GM12878 (cell line): ENCODE measurements around the gene RSPO3. TPM values are rescaled to one million over a fixed set of nuclear protein-coding genes. Genes with fewer than 3 reads are reported as not detected.

ENCODE experiments used
- ATAC-seq: fragments of 200-7000 bp; cut with Tn5 transposase; 3 replicates; pipeline ENCODE4 v1.9.1; 2020; ENCODE audit warnings: mild to moderate bottlenecking, moderate library complexity
- BruUV-seq: library from RNA; stranded (reverse); fragments of 400-500 nt; replicated peaks from 2 replicates; lab custom pipeline; 2021; lab: Mats Ljungman, UMichigan
- CTCF ChIA-PET: fragments of 300-600 bp; sonication (Branson Sonifier 250); formaldehyde crosslinking; extraction: SDS; loops from one replicate; lab custom pipeline; 2021; ENCODE audit warnings: inconsistent platforms; lab: Yijun Ruan, JAX
- POLR2A ChIA-PET: fragments of 350-600 bp; formaldehyde crosslinking; extraction: SDS; loops from one replicate; lab custom pipeline; 2021; ENCODE audit warnings: inconsistent platforms; lab: Charles Lee
- RAD21 ChIA-PET: fragments of 300-600 bp; sonication (Branson Sonifier 250); formaldehyde crosslinking; loops from one replicate; lab custom pipeline; 2023; ENCODE audit warnings: antibody characterized with exemption; ENCODE audit not compliant: unreplicated experiment; lab: Charles Lee
- SMC1A ChIA-PET: fragments of 300-600 bp; sonication (Branson Sonifier 250); formaldehyde crosslinking; loops from one replicate; lab custom pipeline; 2023; ENCODE audit not compliant: unreplicated experiment, uncharacterized antibody; lab: Charles Lee
- DNase-seq: peaks from one replicate; pipeline ENCODE4 v3.0.0-alpha.2; 2011; ENCODE audit warnings: low read depth, low spot score
- FAIRE-seq: peaks from 3 replicates; lab custom pipeline; 2011; peaks lifted over from hg19 to GRCh38; lab: Jason Lieb, UNC
- H2AFZ ChIP-seq: 2 replicates; pipeline ENCODE4 v1.6.0; 2011; ENCODE audit warnings: low read depth, low read length, control low read depth; ENCODE audit not compliant: control insufficient read depth
- H3K27ac ChIP-seq: 2 replicates; pipeline ENCODE4 v1.5.1; 2011; ENCODE audit warnings: control low read depth; ENCODE audit not compliant: control insufficient read depth, insufficient read depth
- H3K27me3 ChIP-seq, 2 experiments: replicated peaks in 1 of 2; 2 replicates each; pipeline versions ENCODE4 v1.6.0 to v1.6.1; 2011; ENCODE audit warnings: low read length in 1 of 2; ENCODE audit not compliant: control insufficient read depth in 2 of 2, insufficient read depth in 2 of 2
- H3K36me3 ChIP-seq, 2 experiments: 2 replicates each; pipeline ENCODE4 v1.5.1; 2011; ENCODE audit warnings: low read length in 1 of 2; ENCODE audit not compliant: control insufficient read depth in 2 of 2, insufficient read depth in 2 of 2
- H3K4me1 ChIP-seq: 2 replicates; pipeline ENCODE4 v1.6.1; 2011; ENCODE audit warnings: mild to moderate bottlenecking, low read length, moderate library complexity, mixed read lengths; ENCODE audit not compliant: control insufficient read depth, insufficient read depth
- H3K4me2 ChIP-seq: 2 replicates; pipeline ENCODE4 v1.6.0; 2011; ENCODE audit warnings: control low read depth; ENCODE audit not compliant: control insufficient read depth, insufficient read depth
- H3K4me3 ChIP-seq: fragments of 200-600 bp; sonication (generic); 2 replicates; pipeline ENCODE4 v1.5.1; 2016
- H3K79me2 ChIP-seq: 2 replicates; pipeline ENCODE4 v1.6.0; 2011; ENCODE audit warnings: low read length; ENCODE audit not compliant: control insufficient read depth, insufficient read depth
- H3K9ac ChIP-seq: 2 replicates; pipeline ENCODE4 v1.8.0; 2011; ENCODE audit warnings: low read length, control low read depth, mixed read lengths; ENCODE audit not compliant: control insufficient read depth, insufficient read depth
- H3K9me3 ChIP-seq: replicated peaks from 3 replicates; pipeline ENCODE4 v1.5.1; 2011; ENCODE audit warnings: mild to moderate bottlenecking, low read length; ENCODE audit not compliant: control insufficient read depth, insufficient read depth
- H4K20me1 ChIP-seq: 2 replicates; pipeline ENCODE4 v1.6.0; 2011; ENCODE audit not compliant: control insufficient read depth, insufficient read depth
- ATF2 ChIP-seq: IDR thresholded peaks from 2 replicates; pipeline ENCODE4 v1.6.1; 2012; ENCODE audit warnings: low read length, inconsistent platforms
- FOXK2 ChIP-seq: fragments of 450-650 bp; IDR thresholded peaks from 2 replicates; pipeline ENCODE4 v1.6.1; 2017; ENCODE audit warnings: mild to moderate bottlenecking, moderate library complexity
- YBX1 ChIP-seq: fragments of 450-650 bp; IDR thresholded peaks from 2 replicates; pipeline ENCODE4 v1.6.1; 2016; ENCODE audit warnings: antibody characterized with exemption
- ZBED1 ChIP-seq: IDR thresholded peaks from 2 replicates; pipeline ENCODE4 v1.6.1; 2016; ENCODE audit warnings: borderline replicate concordance
- ZBTB11 ChIP-seq: fragments of 450-650 bp; formaldehyde crosslinking; IDR thresholded peaks from 2 replicates; pipeline ENCODE4 v1.5.0; 2022; ENCODE audit warnings: mild to moderate bottlenecking, missing genetic modification characterization
- WGBS: methylation state at CpG from one replicate; pipeline ENCODE4 v1.1.6; 2016; ENCODE audit warnings: low lambda C conversion rate; ENCODE audit not compliant: insufficient replicate concordance, insufficient coverage; ENCODE audit errors: missing lambda C conversion rate; 5-methylcytosine and 5-hydroxymethylcytosine counted together
- in situ Hi-C: fragments of 300-500 bp; cut with MboI; formaldehyde crosslinking; loops from 9 replicates; pipeline ENCODE4 v1.14.3; 2018; ENCODE audit warnings: mixed read lengths
- intact Hi-C: fragments of 100-400 bp; cut with micrococcal nuclease; formaldehyde crosslinking; loops from one replicate; pipeline ENCODE4 v1.14.2; 2022; ENCODE audit not compliant: unreplicated experiment
- polyA plus RNA-seq, 11 experiments: library from polyadenylated mRNA; depleted of rRNA in 4 of 11; unstranded in 6 of 11; stranded (reverse) in 5 of 11; fragments of >200 nt; fragmentation: Nextera tagmentation in 4 of 11; fragmentation: Illumina TruSeq in 1 of 11; extraction: Ambion mirVana in 4 of 11; extraction: Trizol in 1 of 11; gene quantifications; 1 replicate in 1 of 11; 2 replicates in 10 of 11; pipeline versions ENCODE4 v1.2.1 to v1.2.3, GENCODE V29; 2011 to 2016; ENCODE audit warnings: inconsistent platforms in 2 of 11, missing spikeins in 2 of 11, low read depth in 1 of 11
- total RNA-seq, 4 experiments: library from RNA; depleted of rRNA in 3 of 4; stranded (reverse); fragments of >200 nt in 3 of 4; fragmentation: Illumina TruSeq in 1 of 4; extraction: Trizol in 1 of 4; gene quantifications; 2 replicates each; pipeline versions ENCODE4 v1.2.1 to v1.2.3, GENCODE V29; 2013 to 2021

RSPO3 gene
- total and polyA plus RNA-seq, 10 of the 15 experiments (the other 5 are each of a cell fraction or from before 2014, with no cell fraction given): 0.16 TPM; not detected in 9

GRCh38 chr6:127120023-127120786 is 1.7 kb downstream of the RSPO3 start:
- CTCF ChIA-PET: interaction anchor here (2.2 kb wide), 1 partner anchor 316 kb away, joined by 8 read pairs; no protein-coding TSS in a partner anchor
- Histone ChIP-seq H3K9ac (no peak overlapping the region), H3K4me2 (peak overlapping the region; percentile 79), H4K20me1 (no peaks in the 10 kb centered on the region), H3K4me3 (no peak overlapping the region), H3K9me3 (no peaks in the 10 kb centered on the region), H3K27me3 (peaks cover 9 to 24% of the 10 kb centered on the region in 2 experiments), H3K79me2 (no peaks in the 10 kb centered on the region), H3K27ac (no peak overlapping the region), H3K36me3 (no peaks in the 10 kb centered on the region), H3K4me1 (peaks cover 5% of the 10 kb centered on the region), H2AFZ (no peak overlapping the region)
- POLR2A ChIA-PET: no interaction called here
- intact Hi-C loops: loop anchor here (2.0 to 5.0 kb wide), 3 partner anchors 1088 to 1808 kb away; no protein-coding TSS in a partner anchor
- DNase-seq (no peak), FAIRE-seq (no peak), ATAC-seq (peak; percentile 13)
- 2% methylated on average over 37 of the region's 37 CpGs for WGBS
- in situ Hi-C loops: loop anchor here (5.0 to 25.0 kb wide), 3 partner anchors 318 to 1358 kb away; no protein-coding TSS in a partner anchor
- RAD21 ChIA-PET: interaction anchor here (1.7 kb wide), 1 partner anchor 316 kb away, joined by 4 read pairs; no protein-coding TSS in a partner anchor
- SMC1A ChIA-PET: interaction anchor here (2.7 kb wide), 1 partner anchor 316 kb away, joined by 9 read pairs; no protein-coding TSS in a partner anchor
- TF ChIP-seq ZBED1 (no peak), FOXK2 (no peak), YBX1 (no peak), ATF2 (no peak), ZBTB11 (CRISPR knock-in tag) (no peak)
- BruUV-seq: no TSS peak
